ENCODE results near the gene GAPDH. TPM values are rescaled to one million over a fixed set of nuclear protein-coding genes. Genes with fewer than 3 reads are reported as not detected.
"Not testable (repeated sequence)": the region's sequence is repeated elsewhere in the genome, so short reads cannot be mapped to it uniquely, and the experiment has no call there.

Gene GAPDH
- total RNA-seq, 1 donor, result 2,093 TPM

- no peak overlapping the region for H3K4me3 ChIP-seq (ENCODE audit: low read length)
- peaks cover 26% of the 10 kb centered on the region for H3K4me1 ChIP-seq (ENCODE audit: insufficient read depth, low read length)
- no peaks in the 10 kb centered on the region for H3K9me3 ChIP-seq (ENCODE audit: low read depth, low read length)
- H3K27me3 ChIP-seq (ENCODE audit: insufficient read depth, low read length), result no peaks in the 10 kb centered on the region
Observed at GRCh38 chr12:6559500-6559899, 25.2 kb downstream of the GAPDH start.

- Histone ChIP-seq H3K27me3 (ENCODE audit: insufficient read depth, low read length) (no peaks in the 10 kb centered on the region), H3K4me1 (ENCODE audit: insufficient read depth, low read length) (peaks cover 18% of the 10 kb centered on the region), H3K9me3 (ENCODE audit: low read depth, low read length) (no peaks in the 10 kb centered on the region), H3K4me3 (ENCODE audit: low read length) (no peak overlapping the region)
Observed at GRCh38 chr12:6560501-6561205, 26.3 kb downstream of the GAPDH start.

GRCh38 chr12:6562881-6563280, 28.6 kb downstream of the GAPDH start:
- no peak overlapping the region for H3K4me3 ChIP-seq (ENCODE audit: low read length)
- no peaks in the 10 kb centered on the region for H3K27me3 ChIP-seq (ENCODE audit: insufficient read depth, low read length)
- H3K4me1 ChIP-seq (ENCODE audit: insufficient read depth, low read length), result peaks cover 20% of the 10 kb centered on the region
- H3K9me3 ChIP-seq (ENCODE audit: low read depth, low read length), result no peaks in the 10 kb centered on the region

- Histone ChIP-seq H3K9me3 (ENCODE audit: low read depth, low read length) (no peaks in the 10 kb centered on the region), H3K4me3 (ENCODE audit: low read length) (no peak overlapping the region), H3K27me3 (ENCODE audit: insufficient read depth, low read length) (no peaks in the 10 kb centered on the region), H3K4me1 (ENCODE audit: insufficient read depth, low read length) (peaks cover 14% of the 10 kb centered on the region)
Observed at GRCh38 chr12:6563448-6564050, 29.2 kb downstream of the GAPDH start.

- H3K4me3 ChIP-seq (ENCODE audit: low read length), result peak overlapping the region; percentile 59
- H3K4me1 ChIP-seq (ENCODE audit: insufficient read depth, low read length), result peaks cover 24% of the 10 kb centered on the region
- no peaks in the 10 kb centered on the region for H3K27me3 ChIP-seq (ENCODE audit: insufficient read depth, low read length)
Observed at GRCh38 chr12:6567112-6567670, 32.9 kb downstream of the GAPDH start.

GRCh38 chr12:6569312-6569711, 35.0 kb downstream of the GAPDH start:
- Histone ChIP-seq H3K4me1 (ENCODE audit: insufficient read depth, low read length) (peaks cover 24% of the 10 kb centered on the region), H3K27me3 (ENCODE audit: insufficient read depth, low read length) (no peaks in the 10 kb centered on the region), H3K4me3 (ENCODE audit: low read length) (no peak overlapping the region), H3K9me3 (ENCODE audit: low read depth, low read length) (no peaks in the 10 kb centered on the region)

More at GRCh38 chr12:6567112-6567670, 32.9 kb downstream of the GAPDH start:
- no peaks in the 10 kb centered on the region for H3K9me3 ChIP-seq (ENCODE audit: low read depth, low read length)

GRCh38 chr12:6569786-6570185, 35.5 kb downstream of the GAPDH start:
- no peaks in the 10 kb centered on the region for H3K9me3 ChIP-seq (ENCODE audit: low read depth, low read length)
- H3K4me1 ChIP-seq (ENCODE audit: insufficient read depth, low read length), result peaks cover 24% of the 10 kb centered on the region
- H3K27me3 ChIP-seq (ENCODE audit: insufficient read depth, low read length), result no peaks in the 10 kb centered on the region
- H3K4me3 ChIP-seq (ENCODE audit: low read length), result no peak overlapping the region

- Histone ChIP-seq H3K4me1 (ENCODE audit: insufficient read depth, low read length) (peaks cover 24% of the 10 kb centered on the region), H3K27me3 (ENCODE audit: insufficient read depth, low read length) (no peaks in the 10 kb centered on the region), H3K4me3 (ENCODE audit: low read length) (no peak overlapping the region), H3K9me3 (ENCODE audit: low read depth, low read length) (no peaks in the 10 kb centered on the region)
Observed at GRCh38 chr12:6570264-6570887, 36.1 kb downstream of the GAPDH start.

GRCh38 chr12:6573001-6573400, 38.7 kb downstream of the GAPDH start:
- Histone ChIP-seq H3K9me3 (ENCODE audit: low read depth, low read length) (no peaks in the 10 kb centered on the region), H3K4me1 (ENCODE audit: insufficient read depth, low read length) (peaks cover 11% of the 10 kb centered on the region), H3K27me3 (ENCODE audit: insufficient read depth, low read length) (no peaks in the 10 kb centered on the region), H3K4me3 (ENCODE audit: low read length) (no peak overlapping the region)

GRCh38 chr12:6574576-6575295, 40.4 kb downstream of the GAPDH start:
- Histone ChIP-seq H3K9me3 (ENCODE audit: low read depth, low read length) (no peaks in the 10 kb centered on the region), H3K27me3 (ENCODE audit: insufficient read depth, low read length) (no peaks in the 10 kb centered on the region), H3K4me1 (ENCODE audit: insufficient read depth, low read length) (no peaks in the 10 kb centered on the region), H3K4me3 (ENCODE audit: low read length) (no peak overlapping the region)

- no peaks in the 10 kb centered on the region for H3K9me3 ChIP-seq (ENCODE audit: low read depth, low read length)
- no peaks in the 10 kb centered on the region for H3K27me3 ChIP-seq (ENCODE audit: insufficient read depth, low read length)
- no peaks in the 10 kb centered on the region for H3K4me1 ChIP-seq (ENCODE audit: insufficient read depth, low read length)
- no peak overlapping the region for H3K4me3 ChIP-seq (ENCODE audit: low read length)
Observed at GRCh38 chr12:6575648-6576047, 41.3 kb downstream of the GAPDH start.

- H3K9me3 ChIP-seq (ENCODE audit: low read depth, low read length), result no peaks in the 10 kb centered on the region
- H3K4me3 ChIP-seq (ENCODE audit: low read length), result no peak overlapping the region
- no peaks in the 10 kb centered on the region for H3K27me3 ChIP-seq (ENCODE audit: insufficient read depth, low read length)
- H3K4me1 ChIP-seq (ENCODE audit: insufficient read depth, low read length), result no peaks in the 10 kb centered on the region
Observed at GRCh38 chr12:6582196-6582595, 47.9 kb downstream of the GAPDH start.

GRCh38 chr12:6582959-6583358, 48.6 kb downstream of the GAPDH start:
- Histone ChIP-seq H3K4me1 (ENCODE audit: insufficient read depth, low read length) (no peaks in the 10 kb centered on the region), H3K4me3 (ENCODE audit: low read length) (no peak overlapping the region), H3K27me3 (ENCODE audit: insufficient read depth, low read length) (no peaks in the 10 kb centered on the region), H3K9me3 (ENCODE audit: low read depth, low read length) (no peaks in the 10 kb centered on the region)

GRCh38 chr12:6584293-6584692, 50.0 kb downstream of the GAPDH start:
- no peaks in the 10 kb centered on the region for H3K4me1 ChIP-seq (ENCODE audit: insufficient read depth, low read length)
- H3K9me3 ChIP-seq (ENCODE audit: low read depth, low read length), result no peaks in the 10 kb centered on the region
- H3K27me3 ChIP-seq (ENCODE audit: insufficient read depth, low read length), result no peaks in the 10 kb centered on the region
- no peak overlapping the region for H3K4me3 ChIP-seq (ENCODE audit: low read length)

GRCh38 chr12:6586569-6586968, 52.3 kb downstream of the GAPDH start:
- H3K4me1 ChIP-seq (ENCODE audit: insufficient read depth, low read length); H3K4me3 ChIP-seq (ENCODE audit: low read length); H3K9me3 ChIP-seq (ENCODE audit: low read depth, low read length); H3K27me3 ChIP-seq (ENCODE audit: insufficient read depth, low read length): not testable (repeated sequence)

Data from mononuclear cell (primary cell).